Lower leg skin (tissue), 4 donors: Measurements from ENCODE around the gene CDH18. TPM values are rescaled to one million over a fixed set of nuclear protein-coding genes. Genes with fewer than 3 reads are reported as not detected.

Experiments
- DNase-seq, 2 donors: peaks; one replicate each; pipeline ENCODE4 v3.0.0-alpha.2; 2019; ENCODE audit warnings: low spot score in 2 of 2
- H3K4me3 ChIP-seq: fragments of 200-600 bp; sonication (generic); 2 replicates; pipeline ENCODE4 v1.5.1; 2017; ENCODE audit warnings: mild to moderate bottlenecking, low read depth; ENCODE audit not compliant: poor library complexity, severe bottlenecking
- CTCF ChIP-seq, 3 donors: fragments of 450-650 bp; IDR thresholded peaks; one replicate each; pipeline ENCODE4 v1.5.1; 2016; ENCODE audit warnings: antibody characterized with exemption in 3 of 3, mild to moderate bottlenecking in 3 of 3, moderate library complexity in 2 of 3
- POLR2A ChIP-seq, 2 donors: fragments of 450-650 bp; IDR thresholded peaks; one replicate each; pipeline ENCODE4 v1.6.1; 2016 to 2017; ENCODE audit warnings: antibody characterized with exemption in 2 of 2, mild to moderate bottlenecking in 1 of 2, moderate library complexity in 1 of 2
- WGBS, 2 donors: methylation state at CpG; one replicate each; pipeline ENCODE4 v1.1.5; 2018; 5-methylcytosine and 5-hydroxymethylcytosine counted together
- intact Hi-C: fragments of 100-400 bp; cut with DNase I; formaldehyde crosslinking; loops from one replicate; pipeline ENCODE4 v1.15.0; 2023; ENCODE audit warnings: low total_unique reads
- total RNA-seq, 4 donors: library from RNA; depleted of rRNA; stranded (reverse); fragments of >200 nt; gene quantifications; one replicate each; pipeline ENCODE4 v1.1.0, GENCODE V29; 2016

The CDH18 gene
- total RNA-seq, 4 donors from 2014 or later = 0.29 to 0.76 (median 0.56) TPM; not detected in 1

GRCh38 chr5:19538607-19539006, 449.4 kb downstream of the CDH18 start:
- no peak for DNase-seq
- 88% methylated on average over 2 of the region's 2 CpGs for WGBS, 2 donors
- H3K4me3 ChIP-seq = no peak overlapping the region
- no peak for TF ChIP-seq POLR2A (IDR thresholded peaks at IDR 0.05)
- no peak for TF ChIP-seq CTCF (IDR thresholded peaks at IDR 0.05)
- intact Hi-C loops = no loop called here

- intact Hi-C loops = no loop called here
- no peak for DNase-seq
- TF ChIP-seq POLR2A (IDR thresholded peaks at IDR 0.05) (no peak), CTCF (IDR thresholded peaks at IDR 0.05) (no peak)
- WGBS, 2 donors = 67 to 75% methylated on average over 4 of the region's 4 CpGs
- no peak overlapping the region for H3K4me3 ChIP-seq
These were observed 451.6 kb downstream of the CDH18 start for GRCh38 chr5:19536387-19536786.

GRCh38 chr5:19534751-19535150, 453.2 kb downstream of the CDH18 start:
- intact Hi-C loops = no loop called here
- TF ChIP-seq POLR2A (IDR thresholded peaks at IDR 0.05) = no peak
- no peak for TF ChIP-seq CTCF (IDR thresholded peaks at IDR 0.05)
- no peak overlapping the region for H3K4me3 ChIP-seq
- DNase-seq = peak in 1 of 2 donors; percentile 61
- WGBS, 2 donors = 41 to 48% methylated on average over 1 of the region's 1 CpG

GRCh38 chr5:19532936-19533335, 455.1 kb downstream of the CDH18 start:
- no peak overlapping the region for H3K4me3 ChIP-seq
- intact Hi-C loops = no loop called here
- TF ChIP-seq CTCF (IDR thresholded peaks at IDR 0.05) = no peak
- no peak for TF ChIP-seq POLR2A (IDR thresholded peaks at IDR 0.05)
- WGBS, 2 donors = 76 to 83% methylated on average over 4 of the region's 4 CpGs
- no peak for DNase-seq

GRCh38 chr5:19531374-19531952, 456.5 kb downstream of the CDH18 start:
- 47 to 52% methylated on average over 8 of the region's 8 CpGs for WGBS, 2 donors

More at GRCh38 chr5:19531374-19531952, 456.5 kb downstream of the CDH18 start:
- TF ChIP-seq CTCF (IDR thresholded peaks at IDR 0.05) (no peak), POLR2A (IDR thresholded peaks at IDR 0.05) (no peak)
- intact Hi-C loops = no loop called here
- H3K4me3 ChIP-seq = no peak overlapping the region
- DNase-seq = peak in 1 of 2 donors; percentile 35
